Ishikawa (cell line): Measurements from ENCODE around the gene CPLANE1.

Experiments
- CEBPB ChIP-seq: IDR thresholded peaks from 2 replicates; pipeline ENCODE4 v1.6.1; 2012
- CREB1 ChIP-seq: IDR thresholded peaks from 2 replicates; pipeline ENCODE4 v1.6.1; 2012; ENCODE audit warnings: low read depth
- EGR1 ChIP-seq: IDR thresholded peaks from 2 replicates; pipeline ENCODE4 v1.6.1; 2012
- EP300 ChIP-seq: IDR thresholded peaks from 2 replicates; pipeline ENCODE4 v1.6.1; 2012; ENCODE audit warnings: borderline replicate concordance
- FOXM1 ChIP-seq: IDR thresholded peaks from 2 replicates; pipeline ENCODE4 v1.6.1; 2012; ENCODE audit warnings: low read depth, borderline replicate concordance
- NFIC ChIP-seq: IDR thresholded peaks from 2 replicates; pipeline ENCODE4 v1.6.1; 2012
- RAD21 ChIP-seq: IDR thresholded peaks from 2 replicates; pipeline ENCODE4 v1.6.1; 2012; ENCODE audit warnings: low read depth
- TAF1 ChIP-seq: IDR thresholded peaks from 2 replicates; pipeline ENCODE4 v1.6.1; 2012; ENCODE audit warnings: low read depth, mild to moderate bottlenecking
- TCF12 ChIP-seq: IDR thresholded peaks from 2 replicates; pipeline ENCODE4 v1.6.1; 2012; ENCODE audit warnings: low read depth
- TEAD4 ChIP-seq: IDR thresholded peaks from 2 replicates; pipeline ENCODE4 v1.6.1; 2012
- USF1 ChIP-seq: IDR thresholded peaks from 2 replicates; pipeline ENCODE4 v1.6.1; 2012
- YY1 ChIP-seq: IDR thresholded peaks from 2 replicates; pipeline ENCODE4 v1.6.1; 2012; ENCODE audit warnings: low read depth
- ZBTB7A ChIP-seq: IDR thresholded peaks from 2 replicates; pipeline ENCODE4 v1.6.1; 2012; ENCODE audit warnings: low read depth
- TF ChIP-seq, protein P1 (sequence below): IDR thresholded peaks from 2 replicates; pipeline ENCODE4 v1.6.1; 2012
- TF ChIP-seq, protein P2 (sequence below): IDR thresholded peaks from 2 replicates; pipeline ENCODE4 v1.6.1; 2012; ENCODE audit warnings: low read depth, mild to moderate bottlenecking

CPLANE1 gene

DNA sequence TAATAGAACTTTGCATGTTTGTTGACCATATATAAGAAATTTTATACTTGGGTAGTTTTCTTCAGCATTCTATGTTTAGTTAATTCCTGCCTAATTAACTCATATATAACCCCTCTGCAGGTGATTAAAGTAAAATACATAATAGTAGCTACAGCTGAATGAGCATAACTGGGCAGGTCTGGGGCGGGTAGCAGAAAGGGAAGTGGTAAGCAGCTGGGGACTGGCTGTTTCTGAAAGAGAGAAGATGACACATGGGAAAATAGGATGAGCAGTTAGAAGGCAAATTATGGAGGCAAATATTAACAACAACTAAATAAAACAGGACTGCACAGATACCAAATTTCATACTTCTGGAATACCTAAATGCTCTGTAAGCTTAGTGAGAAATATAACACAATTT is 128.1 kb downstream of the CPLANE1 start:
- TF ChIP-seq FOXM1 = no peak
- TF ChIP-seq RAD21 = no peak
- TF ChIP-seq TAF1 = no peak
- TF ChIP-seq CEBPB = no peak
- TF ChIP-seq, protein P1, sequence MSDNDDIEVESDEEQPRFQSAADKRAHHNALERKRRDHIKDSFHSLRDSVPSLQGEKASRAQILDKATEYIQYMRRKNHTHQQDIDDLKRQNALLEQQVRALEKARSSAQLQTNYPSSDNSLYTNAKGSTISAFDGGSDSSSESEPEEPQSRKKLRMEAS = no peak
- no peak for TF ChIP-seq TCF12
- TF ChIP-seq NFIC = no peak
- no peak for TF ChIP-seq TEAD4
- TF ChIP-seq EP300 = no peak
- no peak for TF ChIP-seq CREB1
- no peak for TF ChIP-seq YY1

DNA sequence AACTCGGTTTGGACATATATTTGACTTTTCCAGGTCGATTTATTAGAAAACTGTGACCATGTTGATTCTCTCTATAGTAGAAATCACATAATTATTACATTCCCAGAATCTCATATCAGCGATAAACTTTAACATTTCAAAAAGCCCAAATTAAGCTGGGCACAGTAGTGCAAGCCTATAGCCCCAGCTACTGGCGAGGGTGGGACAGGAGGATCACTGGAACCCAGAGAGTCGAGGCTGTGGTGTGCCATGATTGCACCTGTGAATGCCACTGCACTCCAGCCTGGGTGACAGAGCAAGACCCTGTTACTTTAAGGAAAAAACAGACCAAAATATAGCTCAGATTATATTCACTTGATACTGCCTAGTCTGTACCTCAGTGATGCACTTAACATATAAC is 128.9 kb downstream of the CPLANE1 start:
- TF ChIP-seq, protein P1 = no peak
- TF ChIP-seq EP300 (no peak), NFIC (no peak), EGR1 (no peak), TEAD4 (no peak), RAD21 (no peak), YY1 (no peak), FOXM1 (no peak), TAF1 (no peak), CEBPB (no peak), TCF12 (no peak), ZBTB7A (no peak), CREB1 (no peak), USF1 (no peak)
- TF ChIP-seq, protein P2, sequence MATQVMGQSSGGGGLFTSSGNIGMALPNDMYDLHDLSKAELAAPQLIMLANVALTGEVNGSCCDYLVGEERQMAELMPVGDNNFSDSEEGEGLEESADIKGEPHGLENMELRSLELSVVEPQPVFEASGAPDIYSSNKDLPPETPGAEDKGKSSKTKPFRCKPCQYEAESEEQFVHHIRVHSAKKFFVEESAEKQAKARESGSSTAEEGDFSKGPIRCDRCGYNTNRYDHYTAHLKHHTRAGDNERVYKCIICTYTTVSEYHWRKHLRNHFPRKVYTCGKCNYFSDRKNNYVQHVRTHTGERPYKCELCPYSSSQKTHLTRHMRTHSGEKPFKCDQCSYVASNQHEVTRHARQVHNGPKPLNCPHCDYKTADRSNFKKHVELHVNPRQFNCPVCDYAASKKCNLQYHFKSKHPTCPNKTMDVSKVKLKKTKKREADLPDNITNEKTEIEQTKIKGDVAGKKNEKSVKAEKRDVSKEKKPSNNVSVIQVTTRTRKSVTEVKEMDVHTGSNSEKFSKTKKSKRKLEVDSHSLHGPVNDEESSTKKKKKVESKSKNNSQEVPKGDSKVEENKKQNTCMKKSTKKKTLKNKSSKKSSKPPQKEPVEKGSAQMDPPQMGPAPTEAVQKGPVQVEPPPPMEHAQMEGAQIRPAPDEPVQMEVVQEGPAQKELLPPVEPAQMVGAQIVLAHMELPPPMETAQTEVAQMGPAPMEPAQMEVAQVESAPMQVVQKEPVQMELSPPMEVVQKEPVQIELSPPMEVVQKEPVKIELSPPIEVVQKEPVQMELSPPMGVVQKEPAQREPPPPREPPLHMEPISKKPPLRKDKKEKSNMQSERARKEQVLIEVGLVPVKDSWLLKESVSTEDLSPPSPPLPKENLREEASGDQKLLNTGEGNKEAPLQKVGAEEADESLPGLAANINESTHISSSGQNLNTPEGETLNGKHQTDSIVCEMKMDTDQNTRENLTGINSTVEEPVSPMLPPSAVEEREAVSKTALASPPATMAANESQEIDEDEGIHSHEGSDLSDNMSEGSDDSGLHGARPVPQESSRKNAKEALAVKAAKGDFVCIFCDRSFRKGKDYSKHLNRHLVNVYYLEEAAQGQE = no peak

GRCh38 chr5:37116359-37116758 is 132.8 kb downstream of the CPLANE1 start:
- TF ChIP-seq, protein P2 = no peak
- TF ChIP-seq TCF12 (no peak), CREB1 (no peak)

GRCh38 chr5:37112383-37112991 is 136.7 kb downstream of the CPLANE1 start:
- TF ChIP-seq CREB1 (no peak), TEAD4 (no peak), TAF1 (no peak), EP300 (no peak), YY1 (no peak), USF1 (no peak), TCF12 (no peak), EGR1 (no peak), FOXM1 (no peak), ZBTB7A (no peak), NFIC (no peak), CEBPB (no peak), RAD21 (no peak)
- TF ChIP-seq, protein P1 = no peak
- TF ChIP-seq, protein P2 = no peak
